Right atrium auricular region (tissue), 2 donors: ENCODE results near the gene PIK3R5. TPM values are rescaled to one million over a fixed set of nuclear protein-coding genes. Genes with fewer than 3 reads are reported as not detected.
A peak's percentile ranks its signal among the peaks of the same experiment; 100 is the strongest.
"Not testable (repeated sequence)": the region's sequence is repeated elsewhere in the genome, so short reads cannot be mapped to it uniquely, and the experiment has no call there.

Experiments used
- DNase-seq: peaks from one replicate; pipeline ENCODE4 v3.0.0-alpha.2; 2019; ENCODE audit warnings: low spot score
- H3K27ac ChIP-seq, 2 donors: fragments of 200-600 bp; sonication (generic); 1 replicate in 1 of 2; 2 replicates in 1 of 2; pipeline ENCODE4 v1.5.1; 2016 to 2019
- H3K27me3 ChIP-seq, 2 donors: fragments of 200-600 bp; sonication (generic); one replicate each; pipeline versions ENCODE4 v1.5.1 to v1.6.0; 2017 to 2019
- H3K36me3 ChIP-seq: fragments of 200-600 bp; sonication (generic); one replicate; pipeline ENCODE4 v1.5.1; 2016
- H3K4me1 ChIP-seq, 2 donors: fragments of 200-600 bp; sonication (generic); one replicate each; pipeline versions ENCODE4 v1.5.1 to v1.6.0; 2017 to 2019
- H3K4me3 ChIP-seq, 2 donors: fragments of 200-600 bp; sonication (generic); 1 replicate in 1 of 2; 2 replicates in 1 of 2; pipeline ENCODE4 v1.5.1; 2017 to 2019; ENCODE audit warnings: mild to moderate bottlenecking in 1 of 2, moderate library complexity in 1 of 2
- H3K9me3 ChIP-seq, 2 donors: fragments of 200-600 bp; sonication (generic); one replicate each; pipeline ENCODE4 v1.5.1; 2019
- total RNA-seq, 2 donors: library from RNA; depleted of rRNA; stranded (reverse); fragments of >200 nt; gene quantifications; one replicate each; pipeline ENCODE4 v1.1.0, GENCODE V29; 2016
- TF ChIP-seq, protein P1 (sequence below), 2 donors: fragments of 200-600 bp; sonication (generic); IDR thresholded peaks; one replicate each; pipeline ENCODE4 v1.5.1; 2019; ENCODE audit warnings: antibody characterized with exemption in 2 of 2

Gene PIK3R5
- total RNA-seq, 2 donors from 2014 or later, result 5.0 to 7.5 TPM

DNA sequence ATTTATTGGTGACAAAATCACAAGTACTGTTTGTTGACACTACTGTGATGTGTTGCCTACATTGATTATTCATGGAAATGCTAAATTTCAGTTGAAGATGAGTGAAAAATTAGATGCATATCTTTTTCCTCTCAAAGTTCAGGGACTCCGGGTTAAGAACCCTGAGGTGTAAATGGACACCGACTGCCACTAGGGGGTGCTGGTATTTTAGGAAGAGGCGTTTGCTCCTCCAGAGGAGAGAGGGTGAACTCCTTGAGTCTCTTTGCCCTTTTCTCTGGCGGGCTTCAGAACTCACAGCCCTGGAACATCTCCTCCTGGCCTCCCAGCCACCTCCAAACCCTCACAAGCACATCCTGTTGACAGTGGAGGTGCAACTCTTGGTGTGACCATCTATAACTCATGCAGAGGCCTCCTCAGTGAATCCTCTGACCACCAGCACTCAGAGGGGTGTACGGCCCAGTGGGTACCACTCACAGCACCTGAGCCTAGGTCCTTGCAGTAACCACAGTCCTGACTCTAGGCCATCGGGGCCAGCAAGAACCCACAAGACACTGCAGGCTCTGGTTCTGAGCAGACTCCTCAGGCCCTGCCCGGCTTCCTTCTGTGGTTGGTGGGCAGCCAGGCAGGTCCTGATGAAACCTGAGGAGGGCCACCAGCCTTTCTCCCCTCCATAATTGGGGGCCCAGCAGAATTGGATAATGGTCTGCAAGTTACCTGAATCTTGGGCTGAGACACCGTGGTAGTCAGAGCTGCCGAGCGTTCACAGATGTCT is 26.2 kb upstream of the PIK3R5 start:
- no peak overlapping the region for H3K27ac ChIP-seq
- H3K27me3 ChIP-seq, result no peaks in the 10 kb centered on the region
- H3K4me1 ChIP-seq, result no peaks in the 10 kb centered on the region
- no peak overlapping the region for H3K4me3 ChIP-seq
- no peaks in the 10 kb centered on the region for H3K36me3 ChIP-seq
- no peaks in the 10 kb centered on the region for H3K9me3 ChIP-seq
- DNase-seq, result peak; percentile 73
- TF ChIP-seq, protein P1, sequence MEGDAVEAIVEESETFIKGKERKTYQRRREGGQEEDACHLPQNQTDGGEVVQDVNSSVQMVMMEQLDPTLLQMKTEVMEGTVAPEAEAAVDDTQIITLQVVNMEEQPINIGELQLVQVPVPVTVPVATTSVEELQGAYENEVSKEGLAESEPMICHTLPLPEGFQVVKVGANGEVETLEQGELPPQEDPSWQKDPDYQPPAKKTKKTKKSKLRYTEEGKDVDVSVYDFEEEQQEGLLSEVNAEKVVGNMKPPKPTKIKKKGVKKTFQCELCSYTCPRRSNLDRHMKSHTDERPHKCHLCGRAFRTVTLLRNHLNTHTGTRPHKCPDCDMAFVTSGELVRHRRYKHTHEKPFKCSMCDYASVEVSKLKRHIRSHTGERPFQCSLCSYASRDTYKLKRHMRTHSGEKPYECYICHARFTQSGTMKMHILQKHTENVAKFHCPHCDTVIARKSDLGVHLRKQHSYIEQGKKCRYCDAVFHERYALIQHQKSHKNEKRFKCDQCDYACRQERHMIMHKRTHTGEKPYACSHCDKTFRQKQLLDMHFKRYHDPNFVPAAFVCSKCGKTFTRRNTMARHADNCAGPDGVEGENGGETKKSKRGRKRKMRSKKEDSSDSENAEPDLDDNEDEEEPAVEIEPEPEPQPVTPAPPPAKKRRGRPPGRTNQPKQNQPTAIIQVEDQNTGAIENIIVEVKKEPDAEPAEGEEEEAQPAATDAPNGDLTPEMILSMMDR (IDR thresholded peaks at IDR 0.05), result peak; percentile 66 to 88

DNA sequence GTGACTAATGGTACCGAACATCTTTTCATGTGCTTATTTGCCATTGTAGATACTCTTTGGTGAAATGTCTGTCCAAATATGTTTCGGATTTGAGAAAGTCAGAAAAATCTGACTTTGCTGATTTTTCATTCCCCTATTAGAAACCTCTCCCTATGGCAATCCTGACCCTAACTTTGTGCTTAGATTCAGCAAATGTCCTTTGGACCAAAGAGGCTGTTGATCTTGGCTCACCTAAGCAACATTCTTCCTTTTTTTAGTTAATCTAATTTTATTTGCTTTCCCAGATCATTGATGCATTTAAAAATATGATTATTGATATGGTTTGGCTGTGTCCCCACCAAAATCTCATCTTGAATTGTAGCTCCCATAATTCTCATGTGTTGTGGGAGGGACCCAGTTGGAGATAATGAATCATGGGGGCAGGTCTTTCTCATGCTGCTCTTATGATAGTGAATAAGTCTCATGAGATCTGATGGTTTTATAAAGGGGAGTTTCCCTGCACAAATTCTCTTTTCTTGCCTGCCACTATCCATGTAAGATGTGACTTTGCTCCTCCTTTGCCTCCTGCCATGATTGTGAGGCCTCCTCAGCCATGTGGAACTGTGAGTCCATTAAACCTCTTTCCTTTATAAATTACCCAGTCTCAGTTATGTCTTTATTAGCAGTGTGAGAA is 22.9 kb upstream of the PIK3R5 start:
- not testable (repeated sequence) for H3K4me3 ChIP-seq, H3K4me1 ChIP-seq, H3K9me3 ChIP-seq, H3K36me3 ChIP-seq, H3K27me3 ChIP-seq, DNase-seq, H3K27ac ChIP-seq

DNA sequence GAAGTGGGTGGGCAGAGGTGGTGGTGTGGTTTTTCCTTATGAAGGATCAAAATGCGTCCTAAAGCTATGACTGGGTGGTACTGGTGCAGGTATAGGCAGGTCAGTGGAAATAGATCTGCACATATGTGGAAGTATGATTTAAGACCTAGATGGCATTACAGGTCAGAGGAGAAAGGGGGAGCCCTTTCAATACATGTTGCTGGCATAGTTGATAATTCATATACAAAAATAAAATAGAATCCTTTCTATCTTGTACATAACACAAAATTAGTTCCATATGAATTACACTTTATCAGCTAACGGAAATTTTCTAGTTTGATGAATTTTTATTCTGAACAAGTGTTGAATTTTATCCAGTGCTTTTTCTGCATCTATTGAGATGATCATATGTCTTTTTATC is 20.8 kb upstream of the PIK3R5 start:
- TF ChIP-seq, protein P1 (IDR thresholded peaks at IDR 0.05), result no peak
- H3K4me1 ChIP-seq, result no peaks in the 10 kb centered on the region
- no peak overlapping the region for H3K4me3 ChIP-seq
- DNase-seq, result no peak
- peaks cover 0 to 7% of the 10 kb centered on the region in 2 donors for H3K9me3 ChIP-seq
- no peaks in the 10 kb centered on the region for H3K36me3 ChIP-seq
- no peak overlapping the region for H3K27ac ChIP-seq
- no peaks in the 10 kb centered on the region for H3K27me3 ChIP-seq

DNA sequence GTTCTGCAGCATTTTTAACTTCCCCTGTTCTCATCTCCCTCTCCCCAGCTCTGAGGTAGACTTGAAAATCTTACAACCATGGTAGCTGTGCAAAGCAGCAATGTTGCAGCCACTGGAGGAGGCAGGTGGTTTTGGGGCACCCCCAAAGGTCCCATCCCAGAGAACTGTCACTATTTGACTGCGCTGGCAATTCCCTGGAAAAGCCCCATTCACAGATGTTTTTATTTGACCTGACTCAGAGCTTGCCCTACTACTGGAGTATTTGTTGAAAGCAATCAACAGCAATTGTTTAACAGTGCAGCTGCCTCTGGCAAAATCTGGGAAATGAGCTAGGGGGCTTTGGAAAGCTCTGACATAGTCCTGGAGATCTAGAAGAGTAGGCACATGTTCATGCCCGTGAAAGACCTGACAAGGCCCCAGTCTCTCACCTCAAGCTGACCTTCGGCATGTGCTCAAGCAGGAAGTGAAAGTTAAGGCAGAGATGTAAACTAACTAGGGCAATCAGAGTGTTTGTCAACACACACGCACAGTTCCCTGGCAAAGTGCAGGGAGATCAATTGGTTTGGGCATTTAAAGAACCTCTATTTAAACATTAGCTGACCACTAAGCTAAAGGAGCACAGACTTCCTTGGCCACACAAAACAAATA is 19.7 kb upstream of the PIK3R5 start:
- Histone ChIP-seq H3K36me3 (no peaks in the 10 kb centered on the region), H3K4me1 (no peaks in the 10 kb centered on the region), H3K27ac (no peak overlapping the region), H3K4me3 (no peak overlapping the region), H3K27me3 (no peaks in the 10 kb centered on the region), H3K9me3 (peaks cover 0 to 7% of the 10 kb centered on the region in 2 donors)
- no peak for DNase-seq
- TF ChIP-seq, protein P1 (IDR thresholded peaks at IDR 0.05), result no peak

DNA sequence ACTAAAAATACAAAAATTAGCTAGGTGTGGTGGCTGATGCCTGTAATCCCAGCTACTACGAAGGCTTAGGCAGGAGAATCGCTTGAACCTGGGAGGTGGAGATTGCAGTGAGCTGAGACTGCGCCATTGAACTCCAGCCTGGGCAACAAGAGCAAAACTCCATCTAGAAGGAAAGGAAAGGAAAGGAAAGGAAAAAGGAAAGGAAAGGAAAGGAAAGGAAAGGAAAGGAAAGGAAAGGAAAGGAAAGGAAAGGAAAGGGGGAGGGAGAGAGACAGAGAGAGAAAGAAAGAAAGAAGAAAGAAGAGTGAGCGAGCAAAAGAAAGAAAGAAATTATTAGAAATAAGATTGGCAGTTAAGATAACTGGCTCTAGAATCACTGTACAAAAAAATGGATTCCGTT is 18.7 kb upstream of the PIK3R5 start:
- not testable (repeated sequence) for DNase-seq, H3K27ac ChIP-seq

DNA sequence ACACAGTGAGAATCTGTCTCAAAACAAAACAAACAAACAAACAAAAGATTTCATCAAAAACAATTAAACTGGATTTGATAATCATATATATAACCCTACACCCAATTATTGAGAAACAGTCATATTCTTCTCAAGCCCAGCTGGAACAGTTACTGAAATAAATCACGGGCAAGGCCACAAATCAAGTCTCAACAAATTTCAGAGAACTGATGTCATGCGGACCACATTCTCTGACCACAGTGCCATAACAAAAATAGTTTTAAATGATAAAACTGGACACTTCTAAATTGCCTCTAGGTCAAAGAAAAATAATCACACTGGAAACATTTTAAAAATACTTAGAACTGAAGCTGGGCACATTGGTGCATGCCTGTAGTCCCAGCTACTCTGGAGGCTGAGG is 15.9 kb upstream of the PIK3R5 start:
- Histone ChIP-seq H3K9me3 (peaks cover 0 to 7% of the 10 kb centered on the region in 2 donors), H3K36me3 (no peaks in the 10 kb centered on the region), H3K27ac (no peak overlapping the region), H3K4me1 (no peaks in the 10 kb centered on the region), H3K4me3 (no peak overlapping the region), H3K27me3 (no peaks in the 10 kb centered on the region)
- TF ChIP-seq, protein P1 (IDR thresholded peaks at IDR 0.05), result no peak
- no peak for DNase-seq

More for the DNA sequence above, 18.7 kb upstream of the PIK3R5 start:
- H3K36me3 ChIP-seq, H3K4me3 ChIP-seq, H3K9me3 ChIP-seq, H3K4me1 ChIP-seq, H3K27me3 ChIP-seq: not testable (repeated sequence)
